ENCODE measurements around the gene PCSK1.

- TF ChIP-seq, protein P1, sequence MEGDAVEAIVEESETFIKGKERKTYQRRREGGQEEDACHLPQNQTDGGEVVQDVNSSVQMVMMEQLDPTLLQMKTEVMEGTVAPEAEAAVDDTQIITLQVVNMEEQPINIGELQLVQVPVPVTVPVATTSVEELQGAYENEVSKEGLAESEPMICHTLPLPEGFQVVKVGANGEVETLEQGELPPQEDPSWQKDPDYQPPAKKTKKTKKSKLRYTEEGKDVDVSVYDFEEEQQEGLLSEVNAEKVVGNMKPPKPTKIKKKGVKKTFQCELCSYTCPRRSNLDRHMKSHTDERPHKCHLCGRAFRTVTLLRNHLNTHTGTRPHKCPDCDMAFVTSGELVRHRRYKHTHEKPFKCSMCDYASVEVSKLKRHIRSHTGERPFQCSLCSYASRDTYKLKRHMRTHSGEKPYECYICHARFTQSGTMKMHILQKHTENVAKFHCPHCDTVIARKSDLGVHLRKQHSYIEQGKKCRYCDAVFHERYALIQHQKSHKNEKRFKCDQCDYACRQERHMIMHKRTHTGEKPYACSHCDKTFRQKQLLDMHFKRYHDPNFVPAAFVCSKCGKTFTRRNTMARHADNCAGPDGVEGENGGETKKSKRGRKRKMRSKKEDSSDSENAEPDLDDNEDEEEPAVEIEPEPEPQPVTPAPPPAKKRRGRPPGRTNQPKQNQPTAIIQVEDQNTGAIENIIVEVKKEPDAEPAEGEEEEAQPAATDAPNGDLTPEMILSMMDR (IDR thresholded peaks at IDR 0.05) = no peak
- no peak for TF ChIP-seq POLR2A (IDR thresholded peaks at IDR 0.05)
Observed at GRCh38 chr5:96407436-96407835, 25.6 kb downstream of the PCSK1 start.

All from right lobe of liver (tissue), 4 donors.